GM12878 (cell line): Measurements from ENCODE around the gene ARHGEF7.

Source experiments
- BCLAF1 ChIP-seq: fragments of 450-650 bp; IDR thresholded peaks from 2 replicates; pipeline ENCODE4 v1.6.1; 2017; ENCODE audit warnings: antibody characterized with exemption, mild to moderate bottlenecking, moderate library complexity
- E4F1 ChIP-seq: fragments of 450-650 bp; IDR thresholded peaks from 2 replicates; pipeline ENCODE4 v1.6.1; 2018; ENCODE audit warnings: borderline replicate concordance, mild to moderate bottlenecking; ENCODE audit not compliant: partially characterized antibody
- FOS ChIP-seq: IDR thresholded peaks from 3 replicates; pipeline ENCODE4 v1.6.1; 2011; ENCODE audit warnings: borderline replicate concordance; ENCODE audit not compliant: insufficient read length; ENCODE audit errors: extremely low read depth
- FOXM1 ChIP-seq: IDR thresholded peaks from 2 replicates; pipeline ENCODE4 v1.6.1; 2012; ENCODE audit warnings: low read depth, mild to moderate bottlenecking, inconsistent platforms, low read length, moderate library complexity
- HCFC1 ChIP-seq: fragments of 150-350 bp; IDR thresholded peaks from 2 replicates; pipeline ENCODE4 v1.6.1; 2014; ENCODE audit warnings: low read length
- MTA2 ChIP-seq: fragments of 450-650 bp; IDR thresholded peaks from 2 replicates; pipeline ENCODE4 v1.6.1; 2016; ENCODE audit warnings: low read depth, mild to moderate bottlenecking, moderate library complexity
- MXI1 ChIP-seq: fragments of 150-350 bp; IDR thresholded peaks from 2 replicates; pipeline ENCODE4 v1.6.1; 2011; ENCODE audit warnings: low read depth, mild to moderate bottlenecking, inconsistent platforms, low read length, improper control_type of control experiment
- PBX3 ChIP-seq: IDR thresholded peaks from 2 replicates; pipeline ENCODE4 v1.6.1; 2011; ENCODE audit warnings: mild to moderate bottlenecking, low read depth, low read length, moderate library complexity; ENCODE audit not compliant: insufficient replicate concordance
- POLR2A ChIP-seq: IDR thresholded peaks from 2 replicates; pipeline ENCODE4 v1.6.1; 2011; ENCODE audit warnings: low read depth, mild to moderate bottlenecking, low read length
- POLR2AphosphoS5 ChIP-seq: IDR thresholded peaks from 2 replicates; pipeline ENCODE4 v1.6.1; 2011; ENCODE audit warnings: mild to moderate bottlenecking, low read length, inconsistent platforms
- SMARCA5 ChIP-seq: fragments of 450-650 bp; IDR thresholded peaks from 2 replicates; pipeline ENCODE4 v1.6.1; 2017; ENCODE audit warnings: mild to moderate bottlenecking
- SPI1 ChIP-seq: IDR thresholded peaks from 2 replicates; pipeline ENCODE4 v1.6.1; 2011; ENCODE audit warnings: low read depth, mild to moderate bottlenecking, low read length, moderate library complexity, borderline replicate concordance; ENCODE audit not compliant: insufficient read depth
- ZSCAN29 ChIP-seq: fragments of 450-650 bp; IDR thresholded peaks from 2 replicates; pipeline ENCODE4 v1.6.1; 2017; ENCODE audit warnings: mild to moderate bottlenecking, moderate library complexity
- ZZZ3 ChIP-seq: IDR thresholded peaks from 2 replicates; pipeline ENCODE4 v1.6.1; 2011; ENCODE audit warnings: low read depth; ENCODE audit not compliant: control insufficient read depth, insufficient read length

GRCh38 chr13:111076155-111077013 is 38.7 kb upstream of the ARHGEF7 start:
- no peak for TF ChIP-seq BCLAF1
- no peak for TF ChIP-seq E4F1
- TF ChIP-seq MXI1: no peak
- TF ChIP-seq SPI1: no peak
- no peak for TF ChIP-seq FOS
- no peak for TF ChIP-seq ZSCAN29
- TF ChIP-seq ZZZ3: no peak
- TF ChIP-seq POLR2AphosphoS5: no peak
- no peak for TF ChIP-seq HCFC1
- no peak for TF ChIP-seq PBX3
- TF ChIP-seq MTA2: no peak
- TF ChIP-seq SMARCA5: no peak
- no peak for TF ChIP-seq POLR2A
- TF ChIP-seq FOXM1: no peak
